Dedifferentiated amniotic fluid mesenchymal stem cell (primary cell): ENCODE measurements around the gene FAM174C.

ENCODE experiments used
- DNase-seq: peaks from one replicate; pipeline ENCODE4 v3.0.0-alpha.2; 2016; ENCODE audit errors: extremely low spot score

Gene FAM174C

DNA sequence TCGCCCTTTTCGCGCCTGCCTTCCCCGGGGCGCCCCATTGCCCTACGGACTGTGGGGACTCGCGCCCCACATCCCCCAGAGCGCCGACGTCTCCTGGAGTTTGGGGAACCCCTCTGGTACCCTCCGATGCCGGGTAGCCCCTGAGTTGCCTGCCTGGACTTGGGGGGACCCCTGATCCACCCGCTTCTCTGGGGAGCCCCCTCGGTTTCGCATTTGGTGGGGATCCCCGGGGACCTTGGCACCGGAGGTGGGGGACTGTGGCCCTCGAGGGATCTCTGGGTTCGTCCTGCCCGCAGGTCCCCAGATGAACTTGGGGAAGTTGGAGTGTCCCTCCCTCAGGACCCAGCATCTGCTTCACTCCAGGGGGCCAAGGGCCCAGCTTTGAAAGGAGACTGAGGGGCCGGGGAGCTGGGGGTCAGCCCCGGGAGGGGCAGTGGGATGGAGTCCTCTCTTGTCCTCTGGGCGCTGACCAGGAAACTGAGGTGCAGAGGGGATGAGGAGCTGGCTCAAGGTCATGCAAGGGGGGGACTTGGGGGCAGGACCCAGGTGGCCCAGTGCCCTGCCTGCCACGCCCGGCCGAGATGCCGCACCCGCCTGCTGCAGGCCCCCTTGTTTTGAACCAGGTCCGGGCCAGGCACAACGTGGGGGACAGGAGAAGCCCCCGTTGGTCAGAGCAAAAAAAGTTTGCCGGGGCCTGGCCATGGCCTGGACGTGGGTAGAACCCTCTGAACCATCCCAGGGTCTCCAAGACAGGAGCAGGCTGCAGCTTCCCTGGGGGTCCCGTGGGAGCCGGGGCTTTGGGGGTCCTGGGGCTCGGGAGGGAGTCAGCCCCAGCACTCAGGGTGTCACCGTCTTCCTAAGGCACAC, 11.4 kb downstream of the FAM174C start:
- DNase-seq, result no peak

- no peak for DNase-seq
These were observed 12.3 kb downstream of the FAM174C start for GRCh38 chr19:1287354-1288225.

DNA sequence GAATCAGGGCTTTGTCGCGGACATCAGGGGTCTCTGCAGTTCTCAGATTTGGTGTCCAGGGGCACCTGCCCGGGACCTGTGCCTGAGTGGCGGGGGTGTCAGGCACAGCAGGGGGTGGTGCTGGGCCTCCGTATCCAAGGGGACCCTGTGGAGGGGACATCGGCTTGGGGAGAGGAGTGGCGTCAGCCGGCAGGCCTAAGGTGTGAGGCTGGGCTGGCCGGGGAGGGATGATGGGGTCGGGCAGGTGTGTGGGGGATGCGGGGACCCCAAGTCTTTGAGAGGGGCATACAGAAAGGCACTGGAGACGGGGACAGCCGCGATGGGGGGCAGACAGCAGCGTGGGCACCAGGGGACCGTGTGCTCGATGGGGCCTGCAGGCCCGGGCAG, 12.9 kb downstream of the FAM174C start:
- no peak for DNase-seq

- DNase-seq, result no peak
These were observed 13.7 kb downstream of the FAM174C start for GRCh38 chr19:1288833-1289685.

GRCh38 chr19:1289686-1290025, 14.3 kb downstream of the FAM174C start:
- no peak for DNase-seq

- no peak for DNase-seq
These were observed 14.9 kb downstream of the FAM174C start for GRCh38 chr19:1290196-1290702.

GRCh38 chr19:1290703-1291651, 15.6 kb downstream of the FAM174C start:
- no peak for DNase-seq

DNA sequence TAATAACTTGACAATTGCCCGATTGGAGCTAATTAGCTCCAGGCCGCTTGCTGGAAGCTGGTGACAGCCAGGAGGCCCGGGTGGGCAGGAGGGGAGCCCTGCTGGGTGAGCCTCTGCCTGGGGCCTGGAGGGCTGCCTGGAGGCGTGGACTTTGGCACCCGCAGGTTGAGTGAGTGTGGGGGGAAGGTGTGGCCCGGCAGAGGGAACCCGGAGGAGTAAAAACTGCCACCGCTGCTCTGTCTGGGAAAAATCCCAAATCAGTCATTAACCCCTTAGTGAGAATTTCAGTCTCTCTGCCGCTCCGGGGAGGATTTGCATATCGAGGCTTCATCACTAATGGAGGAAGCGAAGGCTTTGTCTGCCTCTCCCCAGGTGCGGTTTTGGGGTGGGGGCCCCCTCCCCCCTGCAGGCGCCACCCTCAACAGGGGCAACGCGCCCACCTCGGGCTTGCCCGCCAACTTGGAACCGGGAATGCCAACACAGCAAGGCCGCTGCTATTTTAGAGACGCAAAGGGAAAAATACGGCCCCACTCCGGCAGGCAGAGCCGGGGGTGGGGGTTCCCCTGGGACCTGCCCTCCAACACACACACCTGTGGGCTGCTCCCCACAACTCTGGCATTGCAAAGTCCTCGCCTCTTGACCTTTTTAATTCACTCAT, 16.6 kb downstream of the FAM174C start:
- DNase-seq, result no peak

- no peak for DNase-seq
These were observed 17.3 kb downstream of the FAM174C start for GRCh38 chr19:1292419-1293151.

DNA sequence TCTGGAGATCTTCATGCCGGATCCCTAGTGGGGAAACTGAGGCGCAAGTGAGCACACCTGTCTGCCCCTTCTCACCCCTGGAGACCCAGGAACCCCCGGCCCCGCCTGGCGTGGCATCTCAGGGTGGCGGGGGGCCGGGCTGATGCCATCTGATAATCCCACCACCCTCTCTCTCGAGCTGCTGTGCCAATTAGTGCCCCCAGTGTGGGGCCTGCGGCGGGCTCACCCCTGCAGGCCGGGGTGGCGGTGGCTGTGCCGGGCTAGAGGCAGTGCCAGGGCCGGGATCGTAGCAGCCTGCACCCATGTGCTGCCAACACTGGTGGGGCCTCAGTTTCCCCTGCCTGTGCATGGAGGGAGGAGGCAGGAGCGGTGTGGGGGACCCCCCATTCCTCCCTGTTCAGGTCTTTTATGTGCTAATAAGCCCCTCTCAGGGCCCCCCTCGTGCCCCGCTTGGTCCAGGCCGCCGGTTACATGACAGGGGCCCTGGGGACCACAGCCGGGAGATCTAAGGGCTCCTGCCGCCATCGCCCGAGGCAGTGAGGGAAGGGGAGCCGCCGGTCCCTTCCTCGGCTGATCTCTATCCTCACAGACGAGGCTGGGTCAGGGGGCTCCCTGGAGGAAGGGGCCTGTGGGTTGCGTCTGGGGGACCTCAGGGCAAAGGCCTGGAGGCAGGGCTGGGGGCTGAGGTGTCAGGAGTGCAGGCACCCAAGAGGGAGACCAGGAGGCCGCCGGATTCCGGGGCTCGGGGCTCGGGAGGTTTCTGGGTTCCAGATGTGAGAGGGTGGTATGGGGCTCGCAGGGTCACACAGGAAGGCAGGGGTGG, 18.7 kb downstream of the FAM174C start:
- DNase-seq, result no peak

DNA sequence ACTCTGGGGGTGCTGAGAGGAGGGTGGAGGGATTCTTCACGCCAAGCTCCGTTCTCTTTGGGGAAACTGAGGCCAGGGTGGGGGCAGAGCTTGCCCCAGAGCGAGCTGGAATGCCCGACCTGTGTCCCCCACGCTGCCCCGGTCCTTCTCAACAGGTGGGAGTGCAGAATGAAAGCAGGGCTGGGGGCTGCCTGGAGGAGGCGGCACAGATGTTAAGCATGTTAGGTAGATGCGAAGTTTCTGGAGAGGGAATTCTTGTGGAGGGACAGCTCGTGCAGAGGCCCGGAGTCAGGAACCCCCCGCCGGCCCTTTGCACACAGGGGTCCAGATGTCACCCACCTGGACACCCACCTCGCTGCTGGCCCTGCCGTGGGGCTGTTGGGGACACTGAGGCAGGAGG, 19.4 kb downstream of the FAM174C start:
- no peak for DNase-seq

DNA sequence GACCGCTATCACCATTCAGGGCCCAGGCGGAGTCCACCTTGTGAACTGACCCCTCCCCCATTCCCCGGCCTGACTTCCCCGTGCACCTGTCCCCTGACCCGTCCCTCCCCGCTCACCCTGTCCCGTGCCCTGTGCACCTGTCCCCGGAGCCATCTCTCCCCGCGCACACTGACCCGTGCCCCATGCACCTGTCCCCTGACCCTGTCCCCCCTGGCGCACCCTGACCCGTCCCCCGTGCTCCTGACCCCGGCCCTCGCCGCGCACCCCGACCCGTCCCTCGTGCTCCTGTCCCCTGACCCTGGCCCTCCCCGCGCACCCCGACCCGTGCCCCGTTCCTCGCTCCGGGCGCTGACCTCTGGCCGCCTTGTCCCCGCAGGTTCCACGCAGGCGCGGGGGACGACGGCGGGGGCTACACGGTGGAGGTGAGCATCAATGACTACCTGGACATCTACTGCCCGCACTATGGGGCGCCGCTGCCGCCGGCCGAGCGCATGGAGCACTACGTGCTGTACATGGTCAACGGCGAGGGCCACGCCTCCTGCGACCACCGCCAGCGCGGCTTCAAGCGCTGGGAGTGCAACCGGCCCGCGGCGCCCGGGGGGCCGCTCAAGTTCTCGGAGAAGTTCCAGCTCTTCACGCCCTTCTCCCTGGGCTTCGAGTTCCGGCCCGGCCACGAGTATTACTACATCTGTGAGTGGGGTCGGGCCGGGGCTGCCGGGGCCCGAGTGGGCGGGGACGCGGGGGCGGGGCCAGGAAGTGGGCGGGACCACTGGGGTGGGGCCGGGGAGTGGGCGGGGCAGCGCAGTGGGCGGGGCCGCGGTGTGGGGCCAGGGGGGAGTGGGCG, 20.1 kb downstream of the FAM174C start:
- DNase-seq, result no peak

DNA sequence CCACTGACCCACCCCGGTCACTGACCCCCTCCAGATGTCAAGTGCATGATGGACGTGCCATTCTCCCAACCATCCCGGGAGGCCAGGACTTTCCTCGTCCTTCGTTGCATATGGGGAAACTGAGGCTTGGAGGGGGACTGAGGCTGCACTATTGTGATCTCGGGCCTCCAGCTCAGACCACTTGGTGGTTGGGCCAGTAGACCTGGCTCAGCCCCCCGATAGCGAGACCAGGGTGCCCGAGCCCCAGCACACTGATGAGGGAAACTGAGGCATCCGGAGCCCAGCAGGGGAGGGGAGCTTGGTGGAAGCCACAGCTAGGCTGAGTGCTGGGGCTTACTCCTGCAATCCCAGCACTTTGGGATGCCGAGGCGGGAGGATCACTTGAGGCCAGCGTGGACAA, 20.7 kb downstream of the FAM174C start:
- no peak for DNase-seq

- DNase-seq, result no peak
These were observed 21.4 kb downstream of the FAM174C start for GRCh38 chr19:1296575-1297271.

GRCh38 chr19:1298235-1298634, 22.9 kb downstream of the FAM174C start:
- no peak for DNase-seq

DNA sequence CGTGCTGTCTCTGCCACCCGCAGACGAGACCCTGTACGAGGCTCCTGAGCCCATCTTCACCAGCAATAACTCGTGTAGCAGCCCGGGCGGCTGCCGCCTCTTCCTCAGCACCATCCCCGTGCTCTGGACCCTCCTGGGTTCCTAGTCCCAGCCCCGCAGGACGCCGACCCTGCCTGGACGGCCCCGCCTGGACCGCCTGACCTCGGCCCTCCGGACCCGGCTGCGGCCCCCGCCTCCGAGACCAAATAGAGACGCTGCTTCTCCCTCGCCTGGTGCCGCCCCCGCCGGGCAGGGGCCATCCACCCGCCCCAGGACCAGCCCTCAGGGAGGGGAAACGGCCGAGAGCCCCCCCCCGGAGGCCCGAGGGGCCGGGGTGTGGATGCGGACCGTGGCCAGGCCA, 24.5 kb downstream of the FAM174C start:
- no peak for DNase-seq
